ENCODE measurements around the gene SPTSSB. TPM values are rescaled to one million over a fixed set of nuclear protein-coding genes. Genes with fewer than 3 reads are reported as not detected.
A peak's percentile ranks its signal among the peaks of the same experiment; 100 is the strongest.

The SPTSSB gene
- total and polyA plus RNA-seq, 2 donors (not counting 1 experiment from before 2014, with no cell fraction given): under 0.01 TPM; not detected in 1

DNA sequence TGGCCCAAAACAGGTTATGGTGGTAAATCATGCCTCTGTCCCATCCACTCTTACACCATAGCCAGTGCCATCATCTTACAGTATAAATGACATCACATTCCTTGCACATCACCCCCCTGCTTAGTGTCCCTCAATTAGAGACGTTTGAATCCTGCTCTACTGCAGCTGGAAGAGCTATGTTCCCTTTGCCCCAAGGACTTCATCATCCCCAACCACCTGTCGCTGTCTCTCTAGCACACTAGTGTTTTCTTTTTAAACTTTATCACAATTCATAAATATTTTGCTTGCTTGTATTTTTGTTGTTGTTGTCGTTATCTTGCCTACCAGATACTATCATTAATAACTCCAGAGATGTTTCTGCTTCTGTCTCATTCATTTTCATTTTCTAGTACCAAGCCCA is 28.7 kb downstream of the SPTSSB start:
- no peaks in the 10 kb centered on the region for H4K20me1 ChIP-seq (ENCODE audit: control insufficient read depth, extremely low read depth, insufficient read depth, low read length)
- no peaks in the 10 kb centered on the region for H3K4me1 ChIP-seq (ENCODE audit: control insufficient read depth, extremely low read depth, insufficient read depth, low read length)
- no peaks in the 10 kb centered on the region for H3K79me2 ChIP-seq (ENCODE audit: control insufficient read depth, insufficient read depth, low read length)
- H3K36me3 ChIP-seq (ENCODE audit: control insufficient read depth, insufficient read depth, low read length): no peaks in the 10 kb centered on the region
- H3K27me3 ChIP-seq (ENCODE audit: control insufficient read depth, insufficient read depth, low read length): no peaks in the 10 kb centered on the region
- H3K9me3 ChIP-seq (ENCODE audit: control insufficient read depth, insufficient read depth, low read depth, low read length): no peaks in the 10 kb centered on the region
- no peak overlapping the region for H3K4me3 ChIP-seq (replicated peaks in 1 of 4; ENCODE audit: control extremely low read depth in 1 of 4, insufficient read depth in 1 of 4, low read depth in 3 of 4, low read length in 4 of 4)
- H2AFZ ChIP-seq (ENCODE audit: low read length): no peak overlapping the region
- TF ChIP-seq EZH2 (IDR thresholded peaks at IDR 0.05; ENCODE audit: low read length, missing control alignments): no peak
- TF ChIP-seq, protein P1, sequence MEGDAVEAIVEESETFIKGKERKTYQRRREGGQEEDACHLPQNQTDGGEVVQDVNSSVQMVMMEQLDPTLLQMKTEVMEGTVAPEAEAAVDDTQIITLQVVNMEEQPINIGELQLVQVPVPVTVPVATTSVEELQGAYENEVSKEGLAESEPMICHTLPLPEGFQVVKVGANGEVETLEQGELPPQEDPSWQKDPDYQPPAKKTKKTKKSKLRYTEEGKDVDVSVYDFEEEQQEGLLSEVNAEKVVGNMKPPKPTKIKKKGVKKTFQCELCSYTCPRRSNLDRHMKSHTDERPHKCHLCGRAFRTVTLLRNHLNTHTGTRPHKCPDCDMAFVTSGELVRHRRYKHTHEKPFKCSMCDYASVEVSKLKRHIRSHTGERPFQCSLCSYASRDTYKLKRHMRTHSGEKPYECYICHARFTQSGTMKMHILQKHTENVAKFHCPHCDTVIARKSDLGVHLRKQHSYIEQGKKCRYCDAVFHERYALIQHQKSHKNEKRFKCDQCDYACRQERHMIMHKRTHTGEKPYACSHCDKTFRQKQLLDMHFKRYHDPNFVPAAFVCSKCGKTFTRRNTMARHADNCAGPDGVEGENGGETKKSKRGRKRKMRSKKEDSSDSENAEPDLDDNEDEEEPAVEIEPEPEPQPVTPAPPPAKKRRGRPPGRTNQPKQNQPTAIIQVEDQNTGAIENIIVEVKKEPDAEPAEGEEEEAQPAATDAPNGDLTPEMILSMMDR (conservative IDR thresholded peaks at IDR 0.05 in 1 of 2, IDR thresholded peaks at IDR 0.05 in 1 of 2; ENCODE audit: low read depth in 1 of 2, low read length in 2 of 2): no peak
- no peak overlapping the region for H3K27ac ChIP-seq (ENCODE audit: insufficient read depth, low read length)
- no peak overlapping the region for H3K9ac ChIP-seq (ENCODE audit: insufficient read depth, low read length)
- H3K4me2 ChIP-seq (ENCODE audit: extremely low read depth, insufficient read depth, low read length): no peak overlapping the region
- no peak for DNase-seq (ENCODE audit: low read depth in 2 of 2)

DNA sequence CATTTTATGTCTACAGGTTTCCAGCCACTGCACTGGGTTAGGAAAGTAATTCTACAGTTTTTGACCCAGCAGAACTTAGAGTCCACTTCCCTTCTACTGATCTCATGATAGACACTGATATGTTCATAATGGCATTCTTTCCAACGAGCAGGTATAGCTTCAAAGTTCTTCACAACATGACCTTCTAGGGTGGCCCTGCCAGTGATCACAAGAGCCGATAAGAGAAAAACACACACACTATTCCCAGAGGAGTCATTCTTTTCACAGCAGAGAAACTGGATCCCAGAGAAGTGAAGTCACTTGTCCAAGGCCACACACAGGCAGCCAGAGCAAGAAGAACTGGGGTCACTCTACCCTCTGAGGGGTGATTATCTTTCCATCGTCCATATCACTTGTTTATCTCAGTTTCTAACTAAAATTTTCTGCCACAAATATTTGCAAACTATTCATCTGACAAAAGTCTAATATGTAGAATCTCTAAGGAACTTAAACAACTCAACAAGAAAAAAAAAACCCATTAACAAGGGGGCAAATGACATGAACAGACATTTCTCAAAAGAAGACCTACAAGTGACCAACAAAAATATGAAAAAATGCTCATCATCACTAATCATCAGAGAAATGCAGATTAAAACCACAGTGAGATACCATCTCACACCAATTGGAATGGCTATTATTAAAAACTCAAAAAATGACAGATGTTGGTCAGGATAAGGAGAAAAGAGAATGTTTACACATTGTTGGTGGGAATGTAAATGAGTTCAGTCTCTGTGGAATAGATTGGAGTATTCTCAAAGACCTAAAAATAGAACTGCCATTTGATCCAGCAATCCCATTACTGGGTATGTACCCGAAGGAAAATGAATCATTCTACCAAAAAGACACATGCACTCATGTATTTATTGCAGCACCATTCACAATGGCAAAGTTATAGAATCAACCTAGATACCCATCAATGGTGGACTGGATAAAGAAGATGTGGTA is 31.5 kb downstream of the SPTSSB start:
- no peak overlapping the region for H3K4me2 ChIP-seq (ENCODE audit: extremely low read depth, insufficient read depth, low read length)
- no peaks in the 10 kb centered on the region for H3K27me3 ChIP-seq (ENCODE audit: control insufficient read depth, insufficient read depth, low read length)
- no peak overlapping the region for H3K27ac ChIP-seq (ENCODE audit: insufficient read depth, low read length)
- peak in 1 of 2 donors; percentile 36 for DNase-seq (ENCODE audit: low read depth in 2 of 2)
- no peak overlapping the region for H3K4me3 ChIP-seq (replicated peaks in 1 of 4; ENCODE audit: control extremely low read depth in 1 of 4, insufficient read depth in 1 of 4, low read depth in 3 of 4, low read length in 4 of 4)
- TF ChIP-seq EZH2 (IDR thresholded peaks at IDR 0.05; ENCODE audit: low read length, missing control alignments): no peak
- TF ChIP-seq, protein P1 (conservative IDR thresholded peaks at IDR 0.05 in 1 of 2, IDR thresholded peaks at IDR 0.05 in 1 of 2; ENCODE audit: low read depth in 1 of 2, low read length in 2 of 2): no peak
- H4K20me1 ChIP-seq (ENCODE audit: control insufficient read depth, extremely low read depth, insufficient read depth, low read length): no peaks in the 10 kb centered on the region
- no peaks in the 10 kb centered on the region for H3K36me3 ChIP-seq (ENCODE audit: control insufficient read depth, insufficient read depth, low read length)
- no peaks in the 10 kb centered on the region for H3K79me2 ChIP-seq (ENCODE audit: control insufficient read depth, insufficient read depth, low read length)
- no peaks in the 10 kb centered on the region for H3K9me3 ChIP-seq (ENCODE audit: control insufficient read depth, insufficient read depth, low read depth, low read length)
- no peaks in the 10 kb centered on the region for H3K4me1 ChIP-seq (ENCODE audit: control insufficient read depth, extremely low read depth, insufficient read depth, low read length)
- H2AFZ ChIP-seq (ENCODE audit: low read length): no peak overlapping the region
- H3K9ac ChIP-seq (ENCODE audit: insufficient read depth, low read length): no peak overlapping the region

DNA sequence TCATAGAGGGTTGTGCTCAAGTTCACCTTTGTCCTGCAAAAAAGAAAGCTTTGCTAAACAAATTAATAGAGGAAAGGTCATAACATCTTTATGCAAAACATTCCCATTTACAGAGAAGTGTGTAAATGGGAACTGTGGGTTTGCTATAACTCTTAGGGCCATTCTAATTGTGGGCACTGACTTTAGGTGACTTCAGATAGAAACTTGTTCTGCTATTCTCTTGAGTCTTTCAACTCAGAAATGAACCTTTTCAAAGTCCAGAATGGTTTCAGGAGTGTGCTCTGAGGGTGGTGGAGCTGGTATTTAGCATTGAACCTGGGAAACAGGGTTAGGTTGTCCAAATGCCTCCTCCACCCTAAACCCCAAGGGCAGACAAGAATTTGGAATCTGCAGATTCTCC is 34.0 kb downstream of the SPTSSB start:
- Histone ChIP-seq H4K20me1 (ENCODE audit: control insufficient read depth, extremely low read depth, insufficient read depth, low read length) (no peaks in the 10 kb centered on the region), H2AFZ (ENCODE audit: low read length) (no peak overlapping the region), H3K4me2 (ENCODE audit: extremely low read depth, insufficient read depth, low read length) (no peak overlapping the region), H3K27me3 (ENCODE audit: control insufficient read depth, insufficient read depth, low read length) (no peaks in the 10 kb centered on the region), H3K9ac (ENCODE audit: insufficient read depth, low read length) (no peak overlapping the region), H3K36me3 (ENCODE audit: control insufficient read depth, insufficient read depth, low read length) (no peaks in the 10 kb centered on the region), H3K27ac (ENCODE audit: insufficient read depth, low read length) (no peak overlapping the region), H3K4me1 (ENCODE audit: control insufficient read depth, extremely low read depth, insufficient read depth, low read length) (no peaks in the 10 kb centered on the region), H3K79me2 (ENCODE audit: control insufficient read depth, insufficient read depth, low read length) (no peaks in the 10 kb centered on the region), H3K4me3 (replicated peaks in 1 of 4; ENCODE audit: control extremely low read depth in 1 of 4, insufficient read depth in 1 of 4, low read depth in 3 of 4, low read length in 4 of 4) (no peak overlapping the region), H3K9me3 (ENCODE audit: control insufficient read depth, insufficient read depth, low read depth, low read length) (no peaks in the 10 kb centered on the region)
- TF ChIP-seq, protein P1 (conservative IDR thresholded peaks at IDR 0.05 in 1 of 2, IDR thresholded peaks at IDR 0.05 in 1 of 2; ENCODE audit: low read depth in 1 of 2, low read length in 2 of 2): no peak
- TF ChIP-seq EZH2 (IDR thresholded peaks at IDR 0.05; ENCODE audit: low read length, missing control alignments): no peak
- no peak for DNase-seq (ENCODE audit: low read depth in 2 of 2)
